ENCODE results near the gene USP28. TPM values are rescaled to one million over a fixed set of nuclear protein-coding genes. Genes with fewer than 3 reads are reported as not detected.
A peak's percentile ranks its signal among the peaks of the same experiment; 100 is the strongest.

Gene USP28
- total and polyA plus RNA-seq, 2 of the 8 experiments (the other 6 are each of a cell fraction or from before 2014, with no cell fraction given): 82.6 to 119 TPM

GRCh38 chr11:113847111-113847510, 28.3 kb downstream of the USP28 start:
- Histone ChIP-seq H3K27me3 (replicated peaks in 1 of 4; ENCODE audit: control insufficient read depth in 3 of 4, extremely low read depth in 1 of 4, insufficient read depth in 3 of 4, low read length in 3 of 4) (no peaks in the 10 kb centered on the region), H2BK12ac (ENCODE audit: low read depth, low read length) (no peak overlapping the region), H4K5ac (ENCODE audit: insufficient read length, low read depth, low read length) (no peak overlapping the region), H3K9me3 (ENCODE audit: insufficient read depth in 2 of 2, low read depth in 1 of 2, low read length in 1 of 2) (no peaks in the 10 kb centered on the region; a peak in 1 of 4 replicates), H2BK5ac (ENCODE audit: low read depth, low read length) (no peak overlapping the region), H3K4me2 (ENCODE audit: insufficient read depth in 1 of 2, low read depth in 2 of 2, low read length in 2 of 2) (no peak overlapping the region; a peak in 1 of 4 replicates), H3K79me2 (ENCODE audit: control insufficient read depth in 1 of 2, insufficient read depth in 2 of 2, low read length in 2 of 2) (peaks cover 0 to 59% of the 10 kb centered on the region in 2 experiments; a peak in 3 of 4 replicates), H3K23me2 (ENCODE audit: low read depth, low read length) (no peaks in the 10 kb centered on the region), H2AFZ (ENCODE audit: low read length) (no peak overlapping the region), H3K23ac (ENCODE audit: insufficient read length) (no peak overlapping the region), H3K79me1 (ENCODE audit: low read depth, low read length) (no peaks in the 10 kb centered on the region), H3K56ac (replicated peaks; ENCODE audit: insufficient read length, low read depth, low read length) (no peak overlapping the region), H3K18ac (ENCODE audit: extremely low read depth, low read length) (no peak overlapping the region; the same call in 1 of the 2 replicates), H3K4ac (replicated peaks; ENCODE audit: insufficient read length, low read depth, low read length) (no peak overlapping the region), H4K20me1 (replicated peaks in 1 of 2; ENCODE audit: control insufficient read depth in 1 of 2, insufficient read depth in 2 of 2, low read length in 2 of 2) (no peaks in the 10 kb centered on the region), H4K91ac (replicated peaks; ENCODE audit: insufficient read length, low read length) (no peak overlapping the region), H3K14ac (ENCODE audit: insufficient read length) (no peak overlapping the region), H3K36me3 (ENCODE audit: control insufficient read depth in 2 of 4, insufficient read depth in 4 of 4, low read length in 3 of 4) (peaks cover 0 to 43% (median 12%) of the 10 kb centered on the region in 4 experiments; a peak in 6 of 8 replicates), H2BK20ac (ENCODE audit: low read length) (0 out of 2 replicates have a peak overlapping the region, but pooled peaks have one; percentile 40), H2AK5ac (ENCODE audit: low read depth, low read length) (no peak overlapping the region), H2BK15ac (ENCODE audit: low read length) (no peak overlapping the region), H3K4me3 (ENCODE audit: extremely low read depth in 1 of 4, insufficient read depth in 2 of 4, low read depth in 3 of 4, low read length in 4 of 4) (no peak overlapping the region), H4K8ac (ENCODE audit: extremely low read depth, insufficient read depth, low read length) (no peak overlapping the region), H3K4me1 (replicated peaks in 1 of 4; ENCODE audit: control insufficient read depth in 3 of 4, insufficient read depth in 4 of 4, low read length in 3 of 4) (peaks cover 10 to 23% (median 22%) of the 10 kb centered on the region in 4 experiments), H3K9ac (replicated peaks in 1 of 4; ENCODE audit: extremely low read depth in 1 of 4, low read depth in 3 of 4, low read length in 3 of 4) (no peak overlapping the region), H2BK120ac (replicated peaks; ENCODE audit: low read depth, low read length) (no peak overlapping the region), H3K27ac (ENCODE audit: low read depth, low read length) (no peak overlapping the region)
- POLR2A ChIA-PET (ENCODE audit: partially characterized antibody): interaction anchor here (0.9 to 1.2 kb wide), 2 partner anchors 13 to 29 kb away, joined by 3 to 7 read pairs; partner anchors contain the start of gene USP28
- WGBS, 2 experiments (ENCODE audit: extremely low coverage in 1 of 2, insufficient coverage in 1 of 2, insufficient read length in 1 of 2, insufficient replicate concordance in 2 of 2, low coverage in 1 of 2, low lambda C conversion rate in 2 of 2, missing lambda C conversion rate in 1 of 2): 54% methylated on average over 6 of the region's 6 CpGs; no CpG with 5 or more reads in 1 of the 2 experiments
- FAIRE-seq (no peak), DNase-seq (ENCODE audit: low read depth in 1 of 2, low spot score in 2 of 2) (no peak)
- TF ChIP-seq CEBPB (IDR thresholded peaks at IDR 0.05; ENCODE audit: low read depth, low read length) (no peak), ATF2 (IDR thresholded peaks at IDR 0.05; ENCODE audit: low read length) (no peak), EGR1 (IDR thresholded peaks at IDR 0.05; ENCODE audit: borderline replicate concordance, low read depth, low read length) (no peak), POLR2AphosphoS5 (IDR thresholded peaks at IDR 0.05; ENCODE audit: low read depth, low read length) (no peak), CHD2 (IDR thresholded peaks at IDR 0.05; ENCODE audit: low read length) (no peak)
- CTCF ChIA-PET (ENCODE audit: partially characterized antibody): no interaction called here

Data from H1 (cell line).